Liver (tissue), 9 donors: Measurements from ENCODE around the gene CDH24. TPM values are rescaled to one million over a fixed set of nuclear protein-coding genes. Genes with fewer than 3 reads are reported as not detected.

Experiments used
- DNase-seq: peaks from one replicate; pipeline ENCODE4 v3.0.0-alpha.2; 2017; ENCODE audit warnings: low spot score
- H3K27ac ChIP-seq, 2 donors: one replicate each; pipeline ENCODE4 v1.7.0; 2013; ENCODE audit warnings: inconsistent platforms in 2 of 2, low read length in 2 of 2, control low read depth in 1 of 2, low read depth in 1 of 2, mild to moderate bottlenecking in 1 of 2
- H3K27me3 ChIP-seq, 4 donors: one replicate each; pipeline versions ENCODE4 v1.6.1 to v1.7.0; 2013; ENCODE audit warnings: low read length in 3 of 4, inconsistent platforms in 1 of 4, mild to moderate bottlenecking in 1 of 4, moderate library complexity in 1 of 4; ENCODE audit not compliant: control insufficient read depth in 4 of 4, insufficient read depth in 4 of 4
- H3K36me3 ChIP-seq, 4 donors: one replicate each; pipeline versions ENCODE4 v1.6.1 to v1.7.0; 2013; ENCODE audit warnings: low read length in 3 of 4, mild to moderate bottlenecking in 3 of 4, low read depth in 1 of 4, moderate library complexity in 1 of 4; ENCODE audit not compliant: control insufficient read depth in 4 of 4, insufficient read depth in 3 of 4
- H3K4me1 ChIP-seq, 4 donors: one replicate each; pipeline versions ENCODE4 v1.6.1 to v1.7.0; 2013; ENCODE audit warnings: low read length in 3 of 4, mild to moderate bottlenecking in 3 of 4, moderate library complexity in 1 of 4; ENCODE audit not compliant: control insufficient read depth in 4 of 4, insufficient read depth in 4 of 4
- H3K4me3 ChIP-seq, 3 donors: one replicate each; pipeline versions ENCODE4 v1.6.1 to v1.7.0; 2013; ENCODE audit warnings: low read length in 3 of 3, control low read depth in 1 of 3, low read depth in 1 of 3, mild to moderate bottlenecking in 1 of 3
- H3K9ac ChIP-seq, 2 donors: one replicate each; pipeline ENCODE4 v1.7.0; 2013; ENCODE audit warnings: low read length in 2 of 2, mild to moderate bottlenecking in 2 of 2, moderate library complexity in 2 of 2, control low read depth in 1 of 2, low read depth in 1 of 2
- H3K9me3 ChIP-seq, 4 donors: one replicate each; pipeline versions ENCODE4 v1.6.1 to v1.7.0; 2013; ENCODE audit warnings: low read length in 3 of 4; ENCODE audit not compliant: control insufficient read depth in 4 of 4
- ATF3 ChIP-seq: IDR thresholded peaks from 2 replicates; pipeline ENCODE4 v1.6.1; 2016; ENCODE audit warnings: antibody characterized with exemption
- CTCF ChIP-seq: fragments of 150-350 bp; IDR thresholded peaks from 2 replicates; pipeline ENCODE4 v1.5.1; 2017; ENCODE audit warnings: improper control_type of control experiment, low read depth, low read length; ENCODE audit not compliant: missing input control
- EGR1 ChIP-seq, 2 donors: IDR thresholded peaks; 2 replicates each; pipeline ENCODE4 v1.6.1; 2016 to 2018; ENCODE audit warnings: antibody characterized with exemption in 2 of 2, low read depth in 2 of 2
- FOXA1 ChIP-seq: IDR thresholded peaks from 2 replicates; pipeline ENCODE4 v1.6.1; 2016; ENCODE audit warnings: antibody characterized with exemption
- FOXA2 ChIP-seq: IDR thresholded peaks from 2 replicates; pipeline ENCODE4 v1.6.1; 2016; ENCODE audit warnings: antibody characterized with exemption
- GABPA ChIP-seq, 2 donors: IDR thresholded peaks in 1 of 2; conservative IDR thresholded peaks in 1 of 2; 2 replicates each; pipeline ENCODE4 v1.6.1; 2016; ENCODE audit warnings: antibody characterized with exemption in 2 of 2, mild to moderate bottlenecking in 1 of 2, moderate library complexity in 1 of 2
- HNF4A ChIP-seq, 2 donors: conservative IDR thresholded peaks; 2 replicates each; pipeline ENCODE4 v1.6.1; 2016; ENCODE audit warnings: antibody characterized with exemption in 2 of 2, mild to moderate bottlenecking in 2 of 2
- HNF4G ChIP-seq: IDR thresholded peaks from 2 replicates; pipeline ENCODE4 v1.6.1; 2016; ENCODE audit warnings: antibody characterized with exemption
- JUND ChIP-seq, 2 donors: IDR thresholded peaks; 2 replicates each; pipeline ENCODE4 v1.6.1; 2016; ENCODE audit warnings: antibody characterized with exemption in 2 of 2
- MAX ChIP-seq: IDR thresholded peaks from 2 replicates; pipeline ENCODE4 v1.6.1; 2016; ENCODE audit warnings: antibody characterized with exemption
- NR2F2 ChIP-seq: IDR thresholded peaks from 2 replicates; pipeline ENCODE4 v1.6.1; 2016; ENCODE audit warnings: antibody characterized with exemption
- RAD21 ChIP-seq, 2 donors: IDR thresholded peaks; 2 replicates each; pipeline ENCODE4 v1.6.1; 2016; ENCODE audit warnings: antibody characterized with exemption in 2 of 2, mild to moderate bottlenecking in 2 of 2
- REST ChIP-seq: IDR thresholded peaks from 2 replicates; pipeline ENCODE4 v1.6.1; 2016; ENCODE audit warnings: antibody characterized with exemption, mild to moderate bottlenecking
- RXRA ChIP-seq, 2 donors: IDR thresholded peaks; 2 replicates each; pipeline ENCODE4 v1.6.1; 2017 to 2018; ENCODE audit warnings: antibody characterized with exemption in 2 of 2, mild to moderate bottlenecking in 1 of 2
- SP1 ChIP-seq: IDR thresholded peaks from 2 replicates; pipeline ENCODE4 v1.6.1; 2018; ENCODE audit warnings: antibody characterized with exemption, mild to moderate bottlenecking
- TAF1 ChIP-seq: conservative IDR thresholded peaks from 2 replicates; pipeline ENCODE4 v1.6.1; 2016; ENCODE audit warnings: antibody characterized with exemption, mild to moderate bottlenecking
- YY1 ChIP-seq: IDR thresholded peaks from 2 replicates; pipeline ENCODE4 v1.6.1; 2016; ENCODE audit warnings: antibody characterized with exemption, mild to moderate bottlenecking
- ZBTB33 ChIP-seq: IDR thresholded peaks from 2 replicates; pipeline ENCODE4 v1.6.1; 2016; ENCODE audit warnings: antibody characterized with exemption
- WGBS: extraction: QIAGEN DNeasy Blood & Tissue Kit; methylation state at CpG from one replicate; pipeline ENCODE4 v1.1.7; 2013; 5-methylcytosine and 5-hydroxymethylcytosine counted together
- polyA plus RNA-seq, 2 donors: library from polyadenylated mRNA; stranded (reverse) in 1 of 2; unstranded in 1 of 2; fragments of 200-250 nt in 1 of 2; fragments of >200 nt in 1 of 2; fragmentation: Nextera tagmentation in 1 of 2; extraction: Ambion mirVana in 1 of 2; gene quantifications; one replicate each; pipeline versions ENCODE4 v1.2.1 to v1.2.3, GENCODE V29; 2013 to 2015
- total RNA-seq, 2 donors: library from RNA; depleted of rRNA; stranded (reverse); fragments of >200 nt; gene quantifications; one replicate each; pipeline ENCODE4 v1.2.3, GENCODE V29; 2014
- donor health status: healthy.
- donor health status: healthy.
- donor health status: healthy.
- donor health status: healthy.
- donor health status: healthy.

Gene CDH24
- total and polyA plus RNA-seq, 4 donors, result 0.23 to 0.50 (median 0.38) TPM; not detected in 1

GRCh38 chr14:23043145-23043544 is 14.2 kb downstream of the CDH24 start (continued):
- TF ChIP-seq CTCF (no peak), HNF4A (conservative IDR thresholded peaks at IDR 0.05) (no peak), TAF1 (no peak), FOXA1 (no peak), SP1 (no peak), EGR1 (IDR thresholded peaks at IDR 0.05; ENCODE audit: low read depth in 2 of 2) (no peak), MAX (no peak)

- no peak for DNase-seq
These were observed 15.0 kb downstream of the CDH24 start, which contains the start of gene PSMB11 for GRCh38 chr14:23042162-23042965. Gene PSMB11 (plus strand): TSS chr14:23042212. CDS start chr14:23042226, 14 bp downstream.

More at GRCh38 chr14:23042162-23042965, 15.0 kb downstream of the CDH24 start, which contains the start of gene PSMB11:
- Histone ChIP-seq H3K4me1 (peaks cover 0 to 3% (median 0%) of the 10 kb centered on the region in 4 donors), H3K36me3 (no peaks in the 10 kb centered on the region), H3K9ac (no peak within 1 kb of the TSS), H3K9me3 (no peaks in the 10 kb centered on the region), H3K27ac (no peak within 1 kb of the TSS), H3K27me3 (no peaks in the 10 kb centered on the region), H3K4me3 (no peak within 1 kb of the TSS)
- TF ChIP-seq JUND (IDR thresholded peaks at IDR 0.05), result no peak
- TF ChIP-seq RAD21 (IDR thresholded peaks at IDR 0.05), result no peak
- no peak for TF ChIP-seq HNF4G
- TF ChIP-seq RXRA (IDR thresholded peaks at IDR 0.05), result no peak
- TF ChIP-seq CTCF, result no peak
- no peak for TF ChIP-seq ATF3
- TF ChIP-seq FOXA2, result no peak
- no peak for TF ChIP-seq EGR1 (IDR thresholded peaks at IDR 0.05; ENCODE audit: low read depth in 2 of 2)
- no peak for TF ChIP-seq MAX
- no peak for TF ChIP-seq TAF1
- no peak for TF ChIP-seq FOXA1
- no peak for TF ChIP-seq NR2F2
- no peak for TF ChIP-seq ZBTB33
- TF ChIP-seq REST, result no peak
- TF ChIP-seq SP1, result no peak
- TF ChIP-seq GABPA (IDR thresholded peaks at IDR 0.05 in 1 of 2, conservative IDR thresholded peaks at IDR 0.05 in 1 of 2), result no peak
- TF ChIP-seq HNF4A (conservative IDR thresholded peaks at IDR 0.05), result no peak
- no peak for TF ChIP-seq YY1
- 95% methylated on average over 36 of the region's 36 CpGs for WGBS
